ENCODE results near the gene ELP1. TPM values are rescaled to one million over a fixed set of nuclear protein-coding genes. Genes with fewer than 3 reads are reported as not detected.

Gene ELP1
- total and polyA plus RNA-seq, 2 donors (not counting 3 experiments of a cell fraction or from before 2014, with no cell fraction given): 12.6 to 21.8 TPM

- BruUV-seq (replicated peaks): no TSS peak
- Histone ChIP-seq H3K4me3 (replicated peaks in 1 of 3; ENCODE audit: insufficient read depth in 1 of 3, low read depth in 1 of 3, low read length in 3 of 3) (no peak overlapping the region), H3K4me1 (ENCODE audit: control insufficient read depth, extremely low read depth, insufficient read depth, low read length) (no peaks in the 10 kb centered on the region), H3K9me1 (replicated peaks; ENCODE audit: control insufficient read depth, extremely low read depth, insufficient read depth, low read length) (no peaks in the 10 kb centered on the region), H3K4me2 (ENCODE audit: insufficient read depth, low read length) (no peak overlapping the region), H3K36me3 (ENCODE audit: control insufficient read depth in 2 of 2, extremely low read depth in 1 of 2, insufficient read depth in 2 of 2, low read length in 2 of 2) (peaks cover 3 to 4% of the 10 kb centered on the region in 2 experiments), H3K79me2 (ENCODE audit: control insufficient read depth, insufficient read depth, low read length) (no peaks in the 10 kb centered on the region), H3K9me3 (replicated peaks; ENCODE audit: control insufficient read depth, insufficient read depth, low read length) (no peaks in the 10 kb centered on the region), H3K9ac (replicated peaks; ENCODE audit: extremely low read depth, insufficient read depth, low read length) (no peak overlapping the region), H4K20me1 (replicated peaks; ENCODE audit: control insufficient read depth, extremely low read depth, insufficient read depth, low read length) (no peaks in the 10 kb centered on the region), H3K27me3 (ENCODE audit: control insufficient read depth in 2 of 2, insufficient read depth in 2 of 2, low read length in 2 of 2) (no peaks in the 10 kb centered on the region), H2AFZ (ENCODE audit: low read depth, low read length) (no peak overlapping the region), H3K27ac (ENCODE audit: insufficient read depth, low read depth, low read length) (no peak overlapping the region)
- dilution Hi-C loops (cut with MboI; ENCODE audit: extremely low pct_ligation_motif_present, low sequenced_read_pairs): no loop called here
- intact Hi-C loops (cut with micrococcal nuclease): no loop called here
- ChIA-PET CTCF (interaction anchor here (1.3 kb wide), 1 partner anchor 11 kb away, joined by 4 read pairs; no protein-coding TSS in a partner anchor), POLR2A (no interaction called here)
- no peak for TF ChIP-seq FOS (IDR thresholded peaks at IDR 0.05; ENCODE audit: borderline replicate concordance, insufficient read depth, low read length)
- no peak for TF ChIP-seq MAX (IDR thresholded peaks at IDR 0.05; ENCODE audit: insufficient read depth, insufficient read length)
- TF ChIP-seq EZH2 (IDR thresholded peaks at IDR 0.05; ENCODE audit: borderline replicate concordance, low read depth, low read length, severe bottlenecking): no peak
- TF ChIP-seq MYC (IDR thresholded peaks at IDR 0.05; ENCODE audit: low read depth, low read length): no peak
- TF ChIP-seq, protein P1, sequence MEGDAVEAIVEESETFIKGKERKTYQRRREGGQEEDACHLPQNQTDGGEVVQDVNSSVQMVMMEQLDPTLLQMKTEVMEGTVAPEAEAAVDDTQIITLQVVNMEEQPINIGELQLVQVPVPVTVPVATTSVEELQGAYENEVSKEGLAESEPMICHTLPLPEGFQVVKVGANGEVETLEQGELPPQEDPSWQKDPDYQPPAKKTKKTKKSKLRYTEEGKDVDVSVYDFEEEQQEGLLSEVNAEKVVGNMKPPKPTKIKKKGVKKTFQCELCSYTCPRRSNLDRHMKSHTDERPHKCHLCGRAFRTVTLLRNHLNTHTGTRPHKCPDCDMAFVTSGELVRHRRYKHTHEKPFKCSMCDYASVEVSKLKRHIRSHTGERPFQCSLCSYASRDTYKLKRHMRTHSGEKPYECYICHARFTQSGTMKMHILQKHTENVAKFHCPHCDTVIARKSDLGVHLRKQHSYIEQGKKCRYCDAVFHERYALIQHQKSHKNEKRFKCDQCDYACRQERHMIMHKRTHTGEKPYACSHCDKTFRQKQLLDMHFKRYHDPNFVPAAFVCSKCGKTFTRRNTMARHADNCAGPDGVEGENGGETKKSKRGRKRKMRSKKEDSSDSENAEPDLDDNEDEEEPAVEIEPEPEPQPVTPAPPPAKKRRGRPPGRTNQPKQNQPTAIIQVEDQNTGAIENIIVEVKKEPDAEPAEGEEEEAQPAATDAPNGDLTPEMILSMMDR (IDR thresholded peaks at IDR 0.05; ENCODE audit: extremely low read depth in 1 of 2, insufficient read depth in 1 of 2, low read depth in 1 of 2, low read length in 2 of 2): no peak
- no peak for TF ChIP-seq JUN (IDR thresholded peaks at IDR 0.05; ENCODE audit: borderline replicate concordance, insufficient read depth, insufficient read length, low read depth)
- no peak for TF ChIP-seq GATA2 (IDR thresholded peaks at IDR 0.05; ENCODE audit: insufficient read depth, insufficient read length, low read depth, low read length)
- FAIRE-seq (no peak), DNase-seq (ENCODE audit: low read depth, low spot score) (no peak)
Observed at GRCh38 chr9:108961151-108961550, 27.2 kb upstream of the ELP1 start.

Measured in endothelial cell of umbilical vein (primary cell).